ENCODE data around the gene ADGRL3.

The ADGRL3 gene

GRCh38 chr4:62015043-62015739 is 815.1 kb downstream of the ADGRL3 start:
- DNase-seq (ENCODE audit: low read depth), result no peak
- no peak for TF ChIP-seq CTCF (IDR thresholded peaks at IDR 0.05; ENCODE audit: insufficient read depth, low read depth, low read length, missing control alignments)
- H3K4me3 ChIP-seq (ENCODE audit: low read depth, low read length), result no peak overlapping the region

- no peak overlapping the region for H3K4me3 ChIP-seq (ENCODE audit: low read depth, low read length)
- no peak for DNase-seq (ENCODE audit: low read depth)
- no peak for TF ChIP-seq CTCF (IDR thresholded peaks at IDR 0.05; ENCODE audit: insufficient read depth, low read depth, low read length, missing control alignments)
Observed at GRCh38 chr4:62018537-62018936, 818.4 kb downstream of the ADGRL3 start.

GRCh38 chr4:62023633-62024032 is 823.5 kb downstream of the ADGRL3 start:
- no peak overlapping the region for H3K4me3 ChIP-seq (ENCODE audit: low read depth, low read length)
- no peak for TF ChIP-seq CTCF (IDR thresholded peaks at IDR 0.05; ENCODE audit: insufficient read depth, low read depth, low read length, missing control alignments)
- DNase-seq (ENCODE audit: low read depth), result no peak

- no peak for TF ChIP-seq CTCF (IDR thresholded peaks at IDR 0.05; ENCODE audit: insufficient read depth, low read depth, low read length, missing control alignments)
Observed at GRCh38 chr4:62028745-62029144, 828.6 kb downstream of the ADGRL3 start.

GRCh38 chr4:62030958-62031357 is 830.8 kb downstream of the ADGRL3 start:
- no peak for TF ChIP-seq CTCF (IDR thresholded peaks at IDR 0.05; ENCODE audit: insufficient read depth, low read depth, low read length, missing control alignments)
- no peak overlapping the region for H3K4me3 ChIP-seq (ENCODE audit: low read depth, low read length)
- DNase-seq (ENCODE audit: low read depth), result no peak

More at GRCh38 chr4:62028745-62029144, 828.6 kb downstream of the ADGRL3 start:
- no peak for DNase-seq (ENCODE audit: low read depth)
- H3K4me3 ChIP-seq (ENCODE audit: low read depth, low read length), result no peak overlapping the region

GRCh38 chr4:62037571-62037970 is 837.4 kb downstream of the ADGRL3 start:
- TF ChIP-seq CTCF (IDR thresholded peaks at IDR 0.05; ENCODE audit: insufficient read depth, low read depth, low read length, missing control alignments), result no peak
- no peak overlapping the region for H3K4me3 ChIP-seq (ENCODE audit: low read depth, low read length)
- DNase-seq (ENCODE audit: low read depth), result no peak

- no peak overlapping the region for H3K4me3 ChIP-seq (ENCODE audit: low read depth, low read length)
- TF ChIP-seq CTCF (IDR thresholded peaks at IDR 0.05; ENCODE audit: insufficient read depth, low read depth, low read length, missing control alignments), result no peak
- no peak for DNase-seq (ENCODE audit: low read depth)
Observed at GRCh38 chr4:62051332-62051731, 851.2 kb downstream of the ADGRL3 start.
